Caco-2 (cell line): Measurements from ENCODE around the gene RAP1A. TPM values are rescaled to one million over a fixed set of nuclear protein-coding genes. Genes with fewer than 3 reads are reported as not detected.
A peak's percentile ranks its signal among the peaks of the same experiment; 100 is the strongest.

Source experiments
- Bru-seq: library from RNA; stranded (reverse); fragments of 400-500 nt; gene quantifications from one replicate; lab custom pipeline; 2021; lab: Mats Ljungman, UMichigan
- BruChase-seq, 2 experiments: library from RNA; stranded (reverse); fragments of 400-500 nt; gene quantifications; one replicate each; lab custom pipeline; 2021; lab: Mats Ljungman, UMichigan
- BruUV-seq: library from RNA; stranded (reverse); fragments of 400-500 nt; replicated peaks from 2 replicates; lab custom pipeline; 2021; lab: Mats Ljungman, UMichigan
- CTCF ChIA-PET: fragments of 300-600 bp; sonication (Branson Sonifier 250); formaldehyde crosslinking; loops from one replicate; lab custom pipeline; 2022; ENCODE audit warnings: antibody characterized with exemption; lab: Charles Lee
- POLR2A ChIA-PET: fragments of 300-600 bp; sonication (Branson Sonifier 250); formaldehyde crosslinking; loops from one replicate; lab custom pipeline; 2022; ENCODE audit warnings: antibody characterized with exemption; lab: Charles Lee
- DNase-seq, 2 experiments: peaks; one replicate each; pipeline versions ENCODE4 v3.0.0 to v3.0.0-alpha.2; 2020 to 2022
- H3K27me3 ChIP-seq: replicated peaks from 2 replicates; pipeline ENCODE4 v1.6.0; 2011; ENCODE audit warnings: low read length; ENCODE audit not compliant: control insufficient read depth, insufficient read depth
- H3K36me3 ChIP-seq: 2 replicates; pipeline ENCODE4 v1.5.1; 2011; ENCODE audit warnings: low read length; ENCODE audit not compliant: control insufficient read depth, insufficient read depth
- H3K4me1 ChIP-seq: fragments of 250-450 bp; sonication (Bioruptor Pico); 2 replicates; pipeline ENCODE4 v1.5.1; 2020; ENCODE audit warnings: mild to moderate bottlenecking
- H3K4me3 ChIP-seq: 2 replicates; pipeline ENCODE4 v1.5.1; 2011; ENCODE audit warnings: low read depth, mild to moderate bottlenecking, control low read depth, low read length
- H3K9me3 ChIP-seq: fragments of 250-450 bp; sonication (Bioruptor Pico); 2 replicates; pipeline ENCODE4 v1.5.1; 2020; ENCODE audit warnings: mild to moderate bottlenecking, moderate library complexity
- H3K27ac Mint-ChIP-seq: one replicate; pipeline ENCODE4 v1.8.0; 2022; ENCODE audit warnings: mixed read lengths; ENCODE audit not compliant: unreplicated experiment
- H3K27me3 Mint-ChIP-seq: one replicate; pipeline ENCODE4 v1.8.0; 2022; ENCODE audit warnings: mixed read lengths; ENCODE audit not compliant: insufficient read depth, unreplicated experiment
- H3K36me3 Mint-ChIP-seq: one replicate; pipeline ENCODE4 v1.8.0; 2022; ENCODE audit warnings: mild to moderate bottlenecking, mixed read lengths; ENCODE audit not compliant: insufficient read depth, unreplicated experiment
- H3K4me1 Mint-ChIP-seq: one replicate; pipeline ENCODE4 v1.8.0; 2022; ENCODE audit warnings: low read depth, mixed read lengths; ENCODE audit not compliant: unreplicated experiment
- H3K4me3 Mint-ChIP-seq: one replicate; pipeline ENCODE4 v1.8.0; 2022; ENCODE audit warnings: mild to moderate bottlenecking, moderate library complexity, mixed read lengths; ENCODE audit not compliant: unreplicated experiment
- H3K9me3 Mint-ChIP-seq: one replicate; pipeline ENCODE4 v1.8.0; 2022; ENCODE audit warnings: mixed read lengths; ENCODE audit not compliant: unreplicated experiment
- CTCF ChIP-seq, 2 experiments: fragments of 200-600 bp in 1 of 2; IDR thresholded peaks; 1 replicate in 1 of 2; 2 replicates in 1 of 2; pipeline versions ENCODE4 v1.5.1 to v1.8.0; 2011 to 2022; ENCODE audit warnings: antibody characterized with exemption in 1 of 2, control low read depth in 1 of 2, inconsistent platforms in 1 of 2, low read depth in 1 of 2, low read length in 1 of 2, mild to moderate bottlenecking in 1 of 2, moderate library complexity in 1 of 2; ENCODE audit not compliant: insufficient read depth in 1 of 2, severe bottlenecking in 1 of 2, unreplicated experiment in 1 of 2
- intact Hi-C: fragments of 100-400 bp; cut with micrococcal nuclease; formaldehyde crosslinking; loops from one replicate; pipeline ENCODE4 v1.10.0; 2022; ENCODE audit not compliant: unreplicated experiment
- long read RNA-seq: library from polyadenylated mRNA; stranded (forward); transcript quantifications from one replicate; pipeline ENCODE4 v2.0.0, GENCODE V29; 2022
- total RNA-seq: library from RNA; stranded (reverse); gene quantifications from 2 replicates; pipeline ENCODE4 v1.2.3, GENCODE V29; 2022

RAP1A gene
- total RNA-seq, result 60.1 and 64.1 TPM in 2 replicates
- Bru-seq, nascent RNA, result percentile 75 among the genes with signal in this experiment
- BruChase-seq, experiment 1, labeled RNA remaining after a 2-hour chase, result percentile 71 among the genes with signal in this experiment
- BruChase-seq, experiment 2, labeled RNA remaining after a 6-hour chase, result percentile 74 among the genes with signal in this experiment
- long read RNA-seq, full-length matches to known transcripts, result 9 of 24 reads
- long read RNA-seq, partial matches to known transcripts, result 8 of 24 reads
- long read RNA-seq, other reads (novel, unspliced or antisense), result 7 of 24 reads

- Histone ChIP-seq H3K4me3 (peak within 1 kb of the TSS; percentile 73), H3K9me3 (no peaks in the 10 kb centered on the region), H3K4me1 (peaks cover 15% of the 10 kb centered on the region), H3K36me3 (no peaks in the 10 kb centered on the region), H3K27me3 (no peaks in the 10 kb centered on the region)
- Mint-ChIP-seq H3K27ac (peak within 1 kb of the TSS; percentile 70), H3K36me3 (peaks cover 5% of the 10 kb centered on the region), H3K4me3 (peak within 1 kb of the TSS; percentile 97), H3K27me3 (no peaks in the 10 kb centered on the region), H3K4me1 (peaks cover 27% of the 10 kb centered on the region), H3K9me3 (no peaks in the 10 kb centered on the region)
- peak; percentile 90 to 91 for DNase-seq
- intact Hi-C loops, result loop anchor here (1.0 kb wide), 1 partner anchor 112 kb away; no protein-coding TSS in a partner anchor
- BruUV-seq, result no TSS peak
- ChIA-PET CTCF (interaction anchor here (0.6 to 1.7 kb wide), 7 partner anchors 19 to 241 kb away, joined by 3 to 10 read pairs (median 6); no protein-coding TSS in a partner anchor), POLR2A (interaction anchor here (0.6 to 1.0 kb wide), 7 partner anchors 19 to 369 kb away, joined by 3 to 7 read pairs (median 4); partner anchors contain the start of genes ATP5PB and WDR77)
- no peak for TF ChIP-seq CTCF (IDR thresholded peaks at IDR 0.05; ENCODE audit: insufficient read depth in 1 of 2, low read depth in 1 of 2, low read length in 1 of 2, severe bottlenecking in 1 of 2, unreplicated experiment in 1 of 2)
Observed at GRCh38 chr1:111619635-111620440, at the start of gene RAP1A. TSS of gene RAP1A (plus strand) at chr1:111619789. CDS start at chr1:111691361, 71,572 bp downstream.

- H3K27ac Mint-ChIP-seq, result no peak overlapping the region
- intact Hi-C loops, result loop anchor here (5.0 kb wide), 1 partner anchor 63 kb away; no protein-coding TSS in a partner anchor
- CTCF ChIA-PET, result no interaction called here
Observed at GRCh38 chr1:111569913-111570312, 49.7 kb upstream of the RAP1A start.

More at GRCh38 chr1:111569913-111570312, 49.7 kb upstream of the RAP1A start:
- no TSS peak for BruUV-seq
- Mint-ChIP-seq H3K4me1 (peaks cover 26% of the 10 kb centered on the region), H3K36me3 (no peaks in the 10 kb centered on the region), H3K9me3 (no peaks in the 10 kb centered on the region), H3K27me3 (no peaks in the 10 kb centered on the region), H3K4me3 (no peak overlapping the region)
- no peak for TF ChIP-seq CTCF (IDR thresholded peaks at IDR 0.05; ENCODE audit: insufficient read depth in 1 of 2, low read depth in 1 of 2, low read length in 1 of 2, severe bottlenecking in 1 of 2, unreplicated experiment in 1 of 2)
- Histone ChIP-seq H3K4me1 (peaks cover 8% of the 10 kb centered on the region; the same call in 1 of the 2 replicates), H3K36me3 (no peaks in the 10 kb centered on the region), H3K27me3 (no peaks in the 10 kb centered on the region), H3K9me3 (no peaks in the 10 kb centered on the region), H3K4me3 (no peak overlapping the region)
- DNase-seq, result no peak
- POLR2A ChIA-PET, result no interaction called here
